Measurements from ENCODE around the gene RING1. TPM values are rescaled to one million over a fixed set of nuclear protein-coding genes. Genes with fewer than 3 reads are reported as not detected.

RING1 gene
- total and polyA plus RNA-seq, 12 donors, result 26.5 to 35.1 (median 28.3) TPM

GRCh38 chr6:33206027-33206863 lies 2.1 kb upstream of the RING1 start:
- TF ChIP-seq CTCF (IDR thresholded peaks at IDR 0.05), result no peak
- 79 to 80% methylated on average over 3 of the region's 3 CpGs for WGBS, 2 donors
- ATAC-seq (no peak), DNase-seq (no peak)
- Histone ChIP-seq H3K27ac (no peak overlapping the region), H3K4me1 (peaks cover 20 to 60% (median 45%) of the 10 kb centered on the region in 9 donors), H3K9me3 (no peaks in the 10 kb centered on the region), H3K4me3 (no peak overlapping the region), H3K36me3 (peaks cover 0 to 47% (median 29%) of the 10 kb centered on the region in 9 donors), H3K27me3 (no peaks in the 10 kb centered on the region)
- intact Hi-C loops (cut with DNase I), result loop anchor here in 2 of 10 donors (10.0 kb wide), 2 partner anchors 489 to 1031 kb away; partner anchors contain the start of genes AGPAT1 (in 1 of the 2) and RNF5 (in 1 of the 2)

GRCh38 chr6:33206864-33207551 lies 1.3 kb upstream of the RING1 start:
- TF ChIP-seq CTCF (IDR thresholded peaks at IDR 0.05), result no peak
- WGBS, 2 donors, result 17 to 19% methylated on average over 19 to 20 of the region's 20 CpGs
- Histone ChIP-seq H3K36me3 (peaks cover 0 to 49% (median 26%) of the 10 kb centered on the region in 9 donors), H3K9me3 (no peaks in the 10 kb centered on the region), H3K4me1 (peaks cover 12 to 53% (median 39%) of the 10 kb centered on the region in 9 donors), H3K27me3 (no peaks in the 10 kb centered on the region), H3K27ac (peak overlapping the region in 6 of 10 donors; percentile 96 to 99 (median 98)), H3K4me3 (peak overlapping the region in 9 of 10 donors; percentile 60 to 98 (median 95))
- ATAC-seq (no peak), DNase-seq (no peak)
- intact Hi-C loops (cut with DNase I), result loop anchor here in 2 of 10 donors (10.0 kb wide), 2 partner anchors 488 to 1032 kb away; partner anchors contain the start of genes AGPAT1 (in 1 of the 2) and RNF5 (in 1 of the 2)

- Histone ChIP-seq H3K4me3 (peak overlapping the region; percentile 60 to 98 (median 94)), H3K4me1 (peaks cover 8 to 53% (median 35%) of the 10 kb centered on the region in 9 donors), H3K9me3 (no peaks in the 10 kb centered on the region), H3K27ac (peak overlapping the region; percentile 79 to 99 (median 97)), H3K36me3 (peaks cover 0 to 45% (median 19%) of the 10 kb centered on the region in 9 donors), H3K27me3 (peaks cover 0 to 4% (median 0%) of the 10 kb centered on the region in 7 donors)
- no peak for TF ChIP-seq CTCF (IDR thresholded peaks at IDR 0.05)
- DNase-seq (peak; percentile 53 to 58), ATAC-seq (peak; percentile 10 to 45 (median 32))
- 1 to 2% methylated on average over 29 of the region's 29 CpGs for whole genome bisulfite sequencing, 2 donors
- intact Hi-C loops (cut with DNase I), result loop anchor here in 2 of 10 donors (10.0 kb wide), 2 partner anchors 487 to 1033 kb away; partner anchors contain the start of genes AGPAT1 (in 1 of the 2) and RNF5 (in 1 of the 2)
These were observed 679 bp upstream of the RING1 start for GRCh38 chr6:33207552-33208090.

- Histone ChIP-seq H3K9me3 (no peaks in the 10 kb centered on the region), H3K27me3 (peaks cover 0 to 16% (median 0%) of the 10 kb centered on the region in 7 donors), H3K36me3 (peaks cover 0 to 31% (median 11%) of the 10 kb centered on the region in 9 donors), H3K4me1 (peaks cover 6 to 52% (median 31%) of the 10 kb centered on the region in 9 donors), H3K4me3 (no peak overlapping the region), H3K27ac (no peak overlapping the region)
- 93 to 94% methylated on average over 10 of the region's 10 CpGs for WGBS, 2 donors
- DNase-seq (no peak), ATAC-seq (no peak)
- TF ChIP-seq CTCF (IDR thresholded peaks at IDR 0.05), result no peak
- intact Hi-C loops (cut with DNase I), result loop anchor here in 4 of 10 donors (1.0 to 10.0 kb wide), 4 partner anchors 16 to 1035 kb away; partner anchors contain the start of genes AGPAT1 (in 1 of the 4) and RNF5 (in 1 of the 4)
These were observed 1.6 kb downstream of the RING1 start for GRCh38 chr6:33209856-33210255.

Data from heart right ventricle (tissue), 16 donors.